Stomach (tissue), 4 donors: ENCODE results near the gene NEAT1.

Experiments used
- EP300 ChIP-seq: sonication (generic); formaldehyde crosslinking; IDR thresholded peaks from one replicate; pipeline ENCODE4 v1.6.1; 2017; ENCODE audit warnings: antibody characterized with exemption
- POLR2AphosphoS5 ChIP-seq, 3 donors: sonication (generic); formaldehyde crosslinking; IDR thresholded peaks; one replicate each; pipeline ENCODE4 v1.6.1; 2016; ENCODE audit warnings: antibody characterized with exemption in 3 of 3
- TF ChIP-seq, protein P1 (sequence below), 7 experiments: fragments of 450-650 bp in 4 of 7; fragments of 200-600 bp in 3 of 7; sonication (generic) in 3 of 7; IDR thresholded peaks; one replicate each; pipeline ENCODE4 v1.5.1; 2016 to 2019; ENCODE audit warnings: antibody characterized with exemption in 7 of 7, control low read depth in 2 of 7, mild to moderate bottlenecking in 1 of 7

- TF ChIP-seq POLR2AphosphoS5 (IDR thresholded peaks at IDR 0.05): peak in 2 of 3 donors; percentile 69 to 87
- TF ChIP-seq, protein P1, sequence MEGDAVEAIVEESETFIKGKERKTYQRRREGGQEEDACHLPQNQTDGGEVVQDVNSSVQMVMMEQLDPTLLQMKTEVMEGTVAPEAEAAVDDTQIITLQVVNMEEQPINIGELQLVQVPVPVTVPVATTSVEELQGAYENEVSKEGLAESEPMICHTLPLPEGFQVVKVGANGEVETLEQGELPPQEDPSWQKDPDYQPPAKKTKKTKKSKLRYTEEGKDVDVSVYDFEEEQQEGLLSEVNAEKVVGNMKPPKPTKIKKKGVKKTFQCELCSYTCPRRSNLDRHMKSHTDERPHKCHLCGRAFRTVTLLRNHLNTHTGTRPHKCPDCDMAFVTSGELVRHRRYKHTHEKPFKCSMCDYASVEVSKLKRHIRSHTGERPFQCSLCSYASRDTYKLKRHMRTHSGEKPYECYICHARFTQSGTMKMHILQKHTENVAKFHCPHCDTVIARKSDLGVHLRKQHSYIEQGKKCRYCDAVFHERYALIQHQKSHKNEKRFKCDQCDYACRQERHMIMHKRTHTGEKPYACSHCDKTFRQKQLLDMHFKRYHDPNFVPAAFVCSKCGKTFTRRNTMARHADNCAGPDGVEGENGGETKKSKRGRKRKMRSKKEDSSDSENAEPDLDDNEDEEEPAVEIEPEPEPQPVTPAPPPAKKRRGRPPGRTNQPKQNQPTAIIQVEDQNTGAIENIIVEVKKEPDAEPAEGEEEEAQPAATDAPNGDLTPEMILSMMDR (IDR thresholded peaks at IDR 0.05): no peak
- TF ChIP-seq EP300: no peak
Measured at GRCh38 chr11:65428578-65429067, 6.0 kb downstream of the NEAT1 start.
